Lung microvascular endothelial cell (primary cell): ENCODE data around the gene METTL6. TPM values are rescaled to one million over a fixed set of nuclear protein-coding genes. Genes with fewer than 3 reads are reported as not detected.
A peak's percentile ranks its signal among the peaks of the same experiment; 100 is the strongest.
"Not testable (repeated sequence)": the region's sequence is repeated elsewhere in the genome, so short reads cannot be mapped to it uniquely, and the experiment has no call there.

Experiments used
- DNase-seq, 2 donors: peaks; one replicate each; pipeline versions ENCODE4 v3.0.0 to v3.0.0-alpha.2; 2010; ENCODE audit warnings: low read depth in 2 of 2
- total RNA-seq: library from RNA; depleted of rRNA; stranded (reverse); fragments of >200 nt; gene quantifications from 2 replicates; pipeline ENCODE4 v1.2.1, GENCODE V29; 2014

Gene METTL6
- total RNA-seq, 1 donor from 2014 or later, result 20.6 TPM

DNA sequence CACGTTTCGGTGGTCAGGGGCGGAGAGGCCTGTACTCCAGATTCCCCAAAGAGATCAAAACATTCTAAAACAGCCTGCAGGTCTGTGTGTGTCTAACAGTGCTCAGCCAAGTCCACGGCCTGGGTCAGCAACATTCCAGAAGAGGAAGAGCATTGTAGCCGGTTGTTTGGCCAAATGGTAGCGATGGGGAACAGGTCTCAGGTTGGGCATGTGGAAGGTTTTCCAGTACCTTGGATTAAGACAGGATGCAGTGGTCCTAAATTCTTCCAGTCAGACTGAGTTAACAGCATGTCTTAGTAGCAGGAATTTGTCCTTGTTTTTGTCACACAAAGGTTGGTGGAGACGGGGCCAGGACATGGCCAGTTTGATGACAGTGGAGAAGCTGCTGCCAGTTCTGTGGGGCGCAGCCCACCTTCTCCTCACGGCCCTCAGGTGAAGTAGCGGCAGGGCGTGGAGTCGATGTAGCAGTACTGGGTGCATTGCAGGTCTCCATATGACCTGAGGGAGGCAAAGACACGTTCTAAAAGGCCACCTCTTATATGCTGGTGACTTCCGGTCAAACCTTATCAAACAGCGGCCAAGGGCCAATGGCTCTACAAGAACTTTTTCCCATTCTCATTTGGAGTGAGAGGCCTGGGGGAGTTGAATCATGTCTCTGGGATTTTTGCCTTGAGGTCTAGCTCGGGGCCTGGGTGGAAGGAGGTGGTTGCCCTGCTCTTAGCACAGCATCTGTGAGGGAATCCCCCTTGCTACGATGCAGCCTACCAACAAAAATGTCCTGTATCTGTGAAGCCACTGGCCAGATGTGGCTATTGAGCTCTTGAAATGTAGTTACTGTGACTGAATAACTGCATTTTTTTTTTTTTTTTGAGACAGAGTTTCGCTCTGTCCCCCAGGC lies 24.1 kb upstream of the METTL6 start:
- no peak for DNase-seq

DNA sequence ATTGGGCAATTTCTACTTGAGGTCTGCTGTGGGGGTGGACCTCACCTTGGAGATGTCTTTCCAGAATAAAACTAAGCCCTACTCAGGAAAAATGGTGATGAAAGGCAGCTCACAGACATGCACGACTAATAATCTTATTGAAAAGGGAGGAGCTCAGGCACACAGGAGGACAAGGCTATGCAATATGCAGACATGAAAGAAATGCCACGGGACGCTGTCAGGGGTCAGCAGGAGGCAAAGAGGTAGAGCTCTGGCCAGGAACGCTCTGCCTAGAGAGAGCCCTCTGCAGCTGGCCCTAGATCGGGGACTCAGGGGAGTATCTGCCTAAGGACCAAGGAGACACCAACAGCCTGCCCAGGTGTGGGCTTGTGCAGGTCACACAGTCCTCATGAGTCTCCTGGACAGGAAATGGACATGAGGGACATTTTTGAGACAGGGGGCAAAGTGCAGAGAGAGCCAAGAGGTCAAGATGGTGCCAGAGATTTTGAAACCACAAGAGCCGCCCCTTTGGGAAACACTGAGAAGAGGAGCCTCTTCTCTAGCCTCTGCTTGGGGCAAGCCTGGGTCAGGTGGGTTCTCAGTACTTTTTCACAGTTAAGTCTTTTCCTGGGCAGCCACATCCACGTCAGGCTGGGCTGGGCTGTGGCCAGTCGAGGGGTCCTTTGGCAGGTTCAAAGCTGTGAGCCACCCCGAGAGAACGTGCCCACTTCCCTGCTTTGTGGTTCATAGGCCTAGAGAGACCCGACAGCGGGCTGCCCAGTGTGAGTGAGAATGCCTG lies 23.3 kb upstream of the METTL6 start:
- DNase-seq, result no peak

DNA sequence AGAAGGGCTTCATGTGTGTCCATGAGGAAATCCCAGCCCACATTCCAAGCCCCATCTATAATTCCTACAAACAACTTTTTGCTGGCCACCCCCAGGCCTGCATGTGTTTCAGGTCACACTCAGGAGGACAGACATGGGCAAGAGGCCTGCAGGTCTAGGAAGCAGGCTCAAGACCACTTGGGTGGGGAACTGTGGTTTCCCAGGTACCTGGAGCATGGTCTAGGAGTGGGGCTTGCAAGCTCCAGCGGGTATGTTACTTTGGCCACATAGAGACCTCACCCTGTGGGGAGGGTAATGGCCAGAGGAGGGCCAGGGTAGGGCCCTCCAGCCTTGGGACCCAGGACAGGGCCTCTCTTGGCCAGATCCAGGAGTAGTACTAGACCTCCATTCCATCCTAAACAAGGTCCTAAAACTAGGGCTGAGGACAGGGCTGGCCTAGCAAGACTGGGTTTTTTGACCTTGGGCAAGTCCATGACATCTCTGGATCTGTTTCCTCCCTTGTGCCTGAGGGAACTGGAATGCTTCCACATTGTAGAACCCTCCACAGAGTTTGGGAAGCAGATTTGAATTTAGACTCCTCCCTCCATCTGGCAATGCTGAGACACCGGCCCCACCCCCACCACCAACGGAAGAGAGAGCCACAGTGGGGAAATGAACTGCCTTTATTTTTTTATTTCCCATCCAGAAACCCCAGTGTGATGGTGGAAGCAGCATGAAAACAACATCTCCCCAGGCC lies 22.3 kb upstream of the METTL6 start:
- DNase-seq, result no peak

DNA sequence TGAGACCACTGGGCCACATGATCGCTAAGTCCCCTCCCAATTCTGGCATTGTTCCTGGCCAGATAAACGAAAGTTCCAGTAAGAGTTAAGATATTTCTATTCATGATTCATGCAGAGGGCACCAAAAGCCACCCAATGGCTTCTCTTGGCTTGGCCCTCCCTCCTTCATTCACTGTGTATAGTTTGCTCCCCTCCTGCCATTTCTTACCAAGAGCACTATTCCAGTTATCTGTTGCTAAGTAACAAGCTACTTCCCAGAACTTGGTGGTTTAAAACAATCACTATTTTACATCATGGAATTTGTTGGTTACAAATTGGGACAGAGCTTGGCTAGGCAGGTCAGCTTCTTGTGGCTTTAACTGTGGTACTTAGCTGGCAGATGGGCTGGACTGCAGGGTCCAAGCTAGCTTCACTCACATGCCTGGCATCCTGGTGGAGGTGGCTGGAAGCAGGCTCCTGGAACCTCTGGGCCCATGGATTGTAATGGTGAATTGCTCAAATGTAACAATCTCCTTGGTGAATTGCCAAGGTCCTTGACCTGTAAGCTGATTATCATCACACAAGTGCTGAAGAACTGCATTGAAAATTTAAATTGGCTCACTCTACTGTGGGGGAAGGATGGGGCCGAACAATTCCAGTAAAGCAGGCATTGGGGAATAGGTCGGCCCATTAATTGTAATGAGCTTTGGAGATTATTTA lies 16.6 kb upstream of the METTL6 start:
- DNase-seq, result no peak

DNA sequence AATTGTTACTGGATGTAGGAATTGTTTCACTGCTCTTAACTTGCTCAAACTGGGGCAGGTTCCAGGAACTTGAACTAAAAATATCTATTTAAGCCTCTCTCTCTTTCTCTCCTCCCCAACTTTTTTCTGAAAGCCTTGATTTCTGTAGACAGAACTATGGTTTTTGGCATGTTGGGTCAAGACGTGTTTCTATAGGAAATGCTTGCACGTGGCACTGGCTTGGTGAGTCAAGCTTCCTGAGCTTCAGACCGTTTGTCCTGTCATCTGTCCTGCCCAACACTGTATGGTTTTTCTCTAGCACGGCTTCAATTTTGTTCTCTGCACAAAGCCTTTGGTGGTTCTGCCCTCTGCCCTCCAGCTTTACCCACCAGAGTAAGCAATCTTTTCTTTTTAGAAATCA lies 13.5 kb upstream of the METTL6 start:
- peak; percentile 66 to 90 for DNase-seq

DNA sequence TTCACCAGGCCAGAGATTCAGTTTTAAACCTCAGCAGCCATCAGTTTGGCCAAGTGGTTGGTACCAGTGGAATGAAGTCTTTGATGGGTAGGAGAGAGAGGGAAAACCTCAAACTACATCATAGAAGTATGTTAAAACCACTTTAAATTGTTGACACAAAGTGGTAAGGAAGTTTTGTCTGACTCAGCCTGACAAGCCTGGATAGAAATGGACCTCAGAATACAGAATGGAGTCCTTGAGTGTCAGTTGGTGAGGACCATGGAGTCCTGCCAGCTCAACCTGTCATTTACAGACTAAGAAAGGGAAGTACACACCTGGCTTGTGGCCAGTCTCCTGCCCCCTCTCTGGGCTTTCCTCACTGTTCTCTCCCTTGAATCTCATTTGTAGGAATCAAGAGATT lies 12.1 kb upstream of the METTL6 start:
- DNase-seq, result peak in 1 of 2 donors; percentile 68

DNA sequence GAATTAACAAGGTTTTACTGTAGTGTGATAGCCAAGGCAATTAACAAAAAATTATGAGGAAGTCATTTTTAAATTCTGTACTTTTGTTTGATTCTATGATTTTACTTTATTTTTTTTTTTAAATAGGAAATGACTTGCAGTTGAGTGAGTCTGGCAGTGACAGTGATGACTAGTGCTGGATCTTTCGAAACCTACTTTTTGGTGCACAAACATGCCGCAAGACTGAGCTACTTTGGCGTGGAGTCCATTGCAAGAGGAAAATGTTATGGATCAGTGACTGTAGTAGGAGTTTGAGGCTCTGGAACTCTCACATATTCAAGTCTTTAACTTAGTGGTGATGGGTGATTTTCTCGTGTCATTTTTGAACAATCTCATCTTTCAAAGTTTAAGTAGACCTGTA lies 11.6 kb upstream of the METTL6 start:
- peak; percentile 37 to 78 for DNase-seq

DNA sequence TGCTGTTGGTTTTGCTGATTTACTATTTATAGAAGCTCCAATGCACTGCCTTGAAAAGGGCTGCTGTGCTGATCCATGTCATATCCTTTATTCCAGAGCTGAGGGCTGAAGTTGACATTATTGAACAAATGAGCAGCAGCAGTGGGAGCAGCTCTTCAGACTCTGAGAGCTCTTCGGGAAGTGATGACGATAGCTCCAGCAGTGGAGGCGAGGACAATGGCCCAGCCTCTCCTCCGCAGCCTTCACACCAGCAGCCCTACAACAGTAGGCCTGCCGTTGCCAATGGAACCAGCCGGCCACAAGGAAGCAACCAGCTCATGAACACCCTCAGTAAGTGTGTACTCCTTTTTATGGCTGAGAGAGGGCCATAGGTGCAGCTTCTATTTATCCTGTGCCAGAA lies 8.9 kb upstream of the METTL6 start:
- DNase-seq, result no peak

DNA sequence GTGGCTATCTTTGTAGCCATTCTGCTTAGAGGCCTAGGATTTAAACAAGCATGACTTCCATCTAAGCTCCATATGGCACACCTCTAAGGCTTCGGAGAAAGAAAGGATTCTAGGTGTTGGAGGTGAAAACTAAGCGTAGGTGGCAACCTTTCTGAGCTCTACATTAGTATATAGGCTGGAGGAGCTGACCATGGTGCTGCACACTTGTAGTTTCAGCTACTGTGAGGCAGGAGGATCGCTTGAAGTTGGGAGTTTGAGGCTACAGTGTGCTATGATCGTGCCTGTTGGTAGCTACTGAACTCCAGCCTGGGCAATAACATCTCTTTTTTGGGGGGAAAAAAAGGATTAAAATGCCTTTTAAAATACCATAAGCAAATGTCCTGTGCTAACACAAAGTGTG lies 7.4 kb upstream of the METTL6 start:
- DNase-seq, result peak in 1 of 2 donors; percentile 10

DNA sequence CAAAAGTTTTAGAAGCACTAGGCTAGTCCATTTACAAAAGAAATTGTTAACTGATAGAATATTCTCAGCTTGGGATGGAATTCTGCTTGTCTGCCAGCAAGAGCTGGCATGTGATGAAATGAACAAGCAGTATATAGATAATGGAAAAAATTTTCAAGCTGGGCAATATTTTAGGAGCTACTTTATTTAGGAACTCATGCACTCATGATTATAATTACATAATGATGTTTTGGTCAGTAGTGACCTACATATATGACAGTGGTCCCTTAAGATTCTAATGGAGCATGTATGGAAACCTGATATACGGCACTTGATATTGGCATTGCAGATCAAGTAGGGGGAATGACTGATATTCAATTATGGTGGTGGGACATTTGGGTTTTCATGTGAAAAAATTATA lies 6.2 kb upstream of the METTL6 start:
- DNase-seq, result no peak

DNA sequence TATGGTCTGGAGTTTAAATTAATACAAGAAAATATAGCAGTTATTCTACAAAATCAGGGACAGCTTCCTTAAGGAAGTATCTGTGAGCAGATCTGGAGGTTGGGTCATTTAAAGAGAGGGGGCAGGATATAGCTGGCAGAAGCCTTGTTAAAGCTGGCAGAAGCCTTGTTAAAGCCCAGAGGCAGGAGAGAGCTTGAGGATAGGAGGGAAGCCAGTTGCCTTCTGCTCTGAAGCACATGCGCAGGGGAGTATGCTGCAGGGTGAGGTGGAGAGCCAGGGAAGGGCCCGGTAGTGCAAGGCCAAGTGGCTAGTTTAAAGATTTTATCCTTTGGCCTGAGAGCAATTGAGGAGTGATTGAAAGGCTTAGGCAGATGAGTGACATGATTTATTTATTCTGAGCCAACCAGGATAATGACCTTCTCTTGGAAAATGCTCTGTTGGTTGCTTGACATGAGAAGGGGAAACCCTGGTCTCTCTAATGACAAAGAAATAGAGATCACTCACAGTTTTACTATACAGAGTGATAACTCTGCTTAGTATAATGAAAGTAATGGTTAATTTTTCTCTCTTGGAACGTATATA lies 4.0 kb upstream of the METTL6 start:
- no peak for DNase-seq

DNA sequence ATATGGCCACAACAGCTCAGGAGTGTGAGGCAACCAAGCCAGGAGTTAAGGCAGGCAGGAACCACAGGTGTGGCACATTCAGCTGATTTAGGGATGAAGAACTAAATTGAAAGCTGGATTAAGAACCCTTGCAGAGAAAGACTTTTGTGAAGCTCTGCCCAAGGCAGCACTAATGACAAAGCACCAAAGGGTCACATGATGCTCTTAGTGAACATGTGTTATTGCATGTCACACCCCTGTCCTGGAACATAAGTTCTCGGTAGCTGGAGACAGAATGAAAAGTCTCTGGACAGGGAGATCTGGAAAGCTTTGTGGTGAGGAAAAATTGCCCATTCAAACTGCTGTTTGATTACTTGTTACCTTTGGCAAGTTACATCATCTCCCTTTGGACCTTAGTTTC lies 3.3 kb upstream of the METTL6 start:
- DNase-seq, result no peak

DNA sequence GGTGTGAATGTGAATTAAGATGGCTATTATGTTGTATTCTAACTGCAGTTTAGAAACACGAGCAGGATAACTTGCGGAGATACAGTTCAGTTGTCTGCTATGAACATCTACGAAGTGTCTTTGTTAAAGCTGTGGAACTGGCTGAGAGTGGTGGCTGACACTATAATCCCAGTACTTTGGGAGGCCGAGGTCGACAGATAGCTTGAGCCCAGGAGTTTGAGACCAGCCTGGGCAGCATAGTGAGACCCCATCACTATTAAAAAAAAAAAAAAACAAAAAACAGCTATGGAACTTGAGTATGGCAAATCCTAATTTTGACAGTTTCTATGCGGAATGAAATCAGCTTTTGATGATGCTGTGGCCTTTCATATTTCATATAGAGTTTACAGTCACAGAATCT lies 1.7 kb upstream of the METTL6 start:
- no peak for DNase-seq

DNA sequence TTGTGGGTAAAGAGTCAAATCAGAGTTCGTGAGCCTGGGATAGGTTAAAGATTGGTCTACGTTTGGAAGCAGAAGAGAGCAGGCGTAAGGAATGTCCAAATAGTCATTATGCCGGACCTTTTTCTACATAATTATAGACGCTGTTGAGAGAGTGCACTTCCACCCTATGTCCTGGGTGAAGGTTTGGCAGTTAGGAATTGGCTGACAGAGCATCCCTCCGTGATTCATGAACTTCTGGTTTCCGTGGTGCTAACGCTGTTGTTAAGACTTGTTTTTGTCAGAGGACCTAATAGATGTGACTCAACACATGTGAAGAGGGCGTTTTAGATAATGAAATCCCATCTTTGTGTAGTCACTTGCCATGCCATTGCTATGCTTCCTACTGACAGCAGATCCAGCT lies 1.2 kb upstream of the METTL6 start:
- peak; percentile 2 to 63 for DNase-seq

DNA sequence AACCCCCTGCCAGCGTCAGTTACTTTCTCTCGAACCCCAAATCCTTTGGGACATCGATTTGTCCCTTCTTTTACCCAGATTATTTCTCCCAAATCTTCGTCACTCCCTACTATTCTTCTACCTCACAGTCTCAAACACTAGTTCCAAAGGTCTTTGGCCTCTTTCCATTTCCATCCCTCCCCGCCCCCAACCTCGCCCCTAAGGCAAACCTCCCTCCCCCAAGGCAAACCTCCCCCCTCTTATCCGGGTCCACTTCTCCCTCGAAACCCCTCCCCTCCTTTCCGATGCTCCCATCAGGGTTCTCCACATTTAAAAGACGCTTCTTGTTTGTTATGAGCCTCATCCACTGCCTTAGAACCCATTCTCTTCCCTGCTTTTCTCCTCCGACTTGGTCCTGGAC lies 637 bp upstream of the METTL6 start:
- DNase-seq, result peak; percentile 11 to 15

DNA sequence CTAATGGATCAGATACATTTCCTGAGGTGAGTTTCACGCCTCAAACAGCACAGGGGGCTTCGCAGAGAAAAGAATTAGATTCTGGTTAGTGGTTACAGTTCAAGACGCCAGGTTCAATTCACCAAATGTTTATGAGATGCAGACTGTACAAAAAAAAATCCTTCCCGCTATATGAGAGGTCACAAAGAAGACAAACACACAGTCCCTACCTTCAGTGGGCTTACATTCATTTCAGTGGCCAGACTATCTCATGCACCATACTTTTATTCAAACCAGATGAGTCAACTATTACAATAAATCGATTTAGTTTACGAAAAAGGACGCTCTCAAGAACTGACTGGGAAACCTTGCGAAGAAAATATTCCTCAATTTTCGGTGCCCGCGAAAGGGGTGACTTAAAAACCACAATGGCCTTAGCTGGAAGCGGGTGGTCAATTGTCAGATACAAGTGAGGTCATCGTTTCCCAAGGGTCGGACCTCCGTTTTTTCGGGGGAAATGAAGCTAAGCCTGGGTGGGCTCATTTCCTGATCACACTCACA lies 695 bp downstream of the METTL6 start:
- peak in 1 of 2 donors; percentile 1 for DNase-seq

DNA sequence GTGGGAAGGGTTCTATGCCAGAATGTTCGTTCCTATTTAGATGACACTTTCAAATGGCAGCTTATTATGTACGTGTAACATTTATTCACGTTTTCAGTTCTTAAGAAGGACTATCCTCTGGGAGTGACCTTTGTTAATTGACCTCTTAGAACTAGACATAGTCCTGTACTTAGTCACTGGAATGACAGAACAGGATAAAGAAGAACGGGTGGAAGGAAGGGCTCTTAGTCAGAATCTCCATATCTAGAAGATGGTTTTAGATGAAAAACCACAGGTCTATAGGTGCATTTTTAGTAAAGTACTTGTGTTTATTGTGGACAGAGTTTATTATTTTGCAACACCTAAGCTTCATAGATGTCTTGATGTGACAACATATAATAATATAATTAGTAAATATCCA lies 6.5 kb downstream of the METTL6 start:
- DNase-seq, result peak in 1 of 2 donors; percentile 58

DNA sequence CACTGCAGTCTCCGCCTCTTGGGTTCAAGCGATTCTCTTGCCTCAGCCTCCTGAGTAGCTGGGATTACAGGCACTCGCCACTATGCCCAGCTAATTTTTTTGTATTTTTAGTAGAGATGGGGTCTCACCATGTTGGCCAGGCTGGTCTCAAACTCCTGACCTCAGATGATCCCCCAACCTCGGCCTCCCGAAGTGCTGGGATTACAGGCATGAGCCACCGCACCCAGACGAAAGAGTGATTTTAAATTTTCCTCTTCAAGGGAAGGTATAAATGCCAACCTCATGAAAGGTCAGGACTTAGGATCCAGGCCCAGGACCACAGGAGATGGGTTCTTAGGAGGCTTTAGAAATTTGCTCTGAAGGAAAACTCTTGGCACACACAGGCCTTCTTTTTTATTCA lies 16.4 kb downstream of the METTL6 start:
- not testable (repeated sequence) for DNase-seq

DNA sequence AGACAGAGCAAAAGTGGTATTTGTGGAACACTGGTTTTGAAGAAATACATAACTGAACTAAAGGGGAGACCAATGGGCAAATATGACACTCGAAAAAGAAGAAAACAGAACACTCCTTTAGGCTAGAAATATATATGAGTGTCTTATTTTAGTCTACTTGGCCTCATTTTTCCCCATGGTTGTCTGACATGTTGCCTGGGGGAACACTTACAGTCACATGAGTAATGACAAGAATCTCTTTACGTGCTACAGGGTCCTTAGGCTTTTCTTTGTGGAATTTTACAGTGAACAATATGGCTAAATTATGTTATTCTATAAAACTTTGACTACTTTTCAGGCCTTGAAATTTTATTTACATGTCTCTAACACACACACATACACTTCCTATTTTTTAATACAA lies 17.6 kb downstream of the METTL6 start:
- no peak for DNase-seq

DNA sequence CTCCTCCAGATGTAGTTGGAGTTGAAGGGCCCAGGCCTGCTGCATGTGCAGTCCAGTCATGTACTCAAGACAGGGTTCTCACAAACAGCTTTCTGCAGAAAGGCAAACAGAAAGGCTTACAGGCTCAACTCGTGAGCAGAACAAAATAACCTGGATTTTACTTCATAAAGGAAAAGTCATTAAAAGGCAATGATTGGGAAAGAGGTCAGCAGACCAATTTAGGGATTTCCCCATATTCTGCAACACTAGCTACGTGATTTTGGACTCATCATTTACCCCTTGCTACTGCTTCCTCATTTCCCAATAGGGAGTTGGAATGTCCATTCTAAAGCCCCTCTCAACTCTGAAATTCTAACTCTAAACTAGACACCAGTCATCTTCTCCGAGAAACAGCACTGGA lies 18.1 kb downstream of the METTL6 start:
- no peak for DNase-seq
